Stimulated activated CD8-positive, alpha-beta memory T cell treated with anti-CD3 and anti-CD28 coated beads, Interleukin-12 subunit alpha, Interleukin-12 subunit beta, amount 100 ng/mL, for 4 hours (primary cell): ENCODE results near the gene KCTD1.

ENCODE experiments used
- DNase-seq: peaks from one replicate; pipeline ENCODE4 v3.0.0-alpha.2; 2020; ENCODE audit warnings: low read depth

The KCTD1 gene

GRCh38 chr18:26480897-26481795 is 67.2 kb downstream of the KCTD1 start:
- DNase-seq, result no peak

GRCh38 chr18:26479681-26480079 is 68.7 kb downstream of the KCTD1 start:
- DNase-seq, result no peak

- DNase-seq, result no peak
Observed at GRCh38 chr18:26479065-26479680, 69.2 kb downstream of the KCTD1 start.

- no peak for DNase-seq
Observed at GRCh38 chr18:26477828-26478466, 70.4 kb downstream of the KCTD1 start.

- DNase-seq, result no peak
Observed at GRCh38 chr18:26476697-26477096, 71.7 kb downstream of the KCTD1 start.

GRCh38 chr18:26474542-26474941 is 73.8 kb downstream of the KCTD1 start:
- DNase-seq, result no peak

- no peak for DNase-seq
Observed at GRCh38 chr18:26473672-26474071, 74.7 kb downstream of the KCTD1 start.

- DNase-seq, result no peak
Observed at GRCh38 chr18:26471826-26472225, 76.5 kb downstream of the KCTD1 start.

- no peak for DNase-seq
Observed at GRCh38 chr18:26471027-26471426, 77.3 kb downstream of the KCTD1 start.

- no peak for DNase-seq
Observed at GRCh38 chr18:26470011-26470637, 78.2 kb downstream of the KCTD1 start.

GRCh38 chr18:26468931-26469340 is 79.4 kb downstream of the KCTD1 start:
- no peak for DNase-seq

- DNase-seq, result no peak
Observed at GRCh38 chr18:26466026-26466425, 82.3 kb downstream of the KCTD1 start.

- DNase-seq, result no peak
Observed at GRCh38 chr18:26465431-26465830, 82.9 kb downstream of the KCTD1 start.

- DNase-seq, result no peak
Observed at GRCh38 chr18:26464128-26465011, 84.0 kb downstream of the KCTD1 start.

GRCh38 chr18:26462355-26462754 is 86.0 kb downstream of the KCTD1 start:
- DNase-seq, result no peak

- no peak for DNase-seq
Observed at GRCh38 chr18:26461405-26461804, 86.9 kb downstream of the KCTD1 start.

GRCh38 chr18:26460449-26461091 is 87.8 kb downstream of the KCTD1 start:
- DNase-seq, result no peak

GRCh38 chr18:26459884-26460283 is 88.5 kb downstream of the KCTD1 start:
- DNase-seq, result no peak

GRCh38 chr18:26459340-26459739 is 89.0 kb downstream of the KCTD1 start:
- no peak for DNase-seq

- DNase-seq, result no peak
Observed at GRCh38 chr18:26458526-26459232, 89.7 kb downstream of the KCTD1 start.
